ENCODE data around the gene LUC7L. TPM values are rescaled to one million over a fixed set of nuclear protein-coding genes. Genes with fewer than 3 reads are reported as not detected.
"Not testable (repeated sequence)": the region's sequence is repeated elsewhere in the genome, so short reads cannot be mapped to it uniquely, and the experiment has no call there.

LUC7L gene
- total RNA-seq, 1 donor from 2014 or later = 231 TPM

DNA sequence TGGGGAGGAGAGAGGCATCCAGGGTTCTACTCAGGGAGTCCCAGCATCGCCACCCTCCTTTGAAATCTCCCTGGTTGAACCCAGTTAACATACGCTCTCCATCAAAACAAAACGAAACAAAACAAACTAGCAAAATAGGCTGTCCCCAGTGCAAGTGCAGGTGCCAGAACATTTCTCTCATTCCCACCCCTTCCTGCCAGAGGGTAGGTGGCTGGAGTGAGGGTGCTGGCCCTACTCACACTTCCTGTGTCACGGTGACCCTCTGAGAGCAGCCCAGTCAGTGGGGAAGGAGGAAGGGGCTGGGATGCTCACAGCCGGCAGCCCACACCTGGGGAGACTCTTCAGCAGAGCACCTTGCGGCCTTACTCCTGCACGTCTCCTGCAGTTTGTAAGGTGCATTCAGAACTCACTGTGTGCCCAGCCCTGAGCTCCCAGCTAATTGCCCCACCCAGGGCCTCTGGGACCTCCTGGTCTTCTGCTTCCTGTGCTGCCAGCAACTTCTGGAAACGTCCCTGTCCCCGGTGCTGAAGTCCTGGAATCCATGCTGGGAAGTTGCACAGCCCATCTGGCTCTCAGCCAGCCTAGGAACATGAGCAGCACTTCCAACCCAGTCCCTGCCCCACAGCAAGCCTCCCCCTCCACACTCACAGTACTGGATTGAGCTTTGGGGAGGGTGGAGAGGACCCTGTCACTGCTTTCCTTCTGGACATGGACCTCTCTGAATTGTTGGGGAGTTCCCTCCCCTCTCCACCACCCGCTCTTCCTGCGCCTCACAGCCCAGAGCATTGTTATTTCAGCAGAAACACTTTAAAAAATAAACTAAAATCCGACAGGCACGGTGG lies 55.1 kb downstream of the LUC7L start:
- H3K27ac Mint-ChIP-seq; H3K9ac ChIP-seq; H3K4me1 Mint-ChIP-seq; H3K9me3 ChIP-seq (ENCODE audit: low read depth); H3K36me3 ChIP-seq; H3K4me2 ChIP-seq; H2AFZ ChIP-seq (replicated peaks); H3K9me3 Mint-ChIP-seq; H3K27ac ChIP-seq; H3K36me3 Mint-ChIP-seq; H3K4me3 ChIP-seq; H3K4me1 ChIP-seq; H3F3A ChIP-seq (ENCODE audit: low read depth); DNase-seq (ENCODE audit: low spot score); H3K79me2 ChIP-seq (ENCODE audit: low read depth): not testable (repeated sequence)
- Mint-ChIP-seq H3K27me3 (ENCODE audit: insufficient read depth, low read depth) (peaks cover 62% of the 10 kb centered on the region), H3K4me3 (peak overlapping the region; percentile 17)
- TF ChIP-seq EZH2 (IDR thresholded peaks at IDR 0.05) = peak; percentile 12
- peak; percentile 65 for TF ChIP-seq EZH2phosphoT487 (IDR thresholded peaks at IDR 0.05)
- Histone ChIP-seq H4K20me1 (ENCODE audit: low read depth) (peaks cover 60% of the 10 kb centered on the region), H3K27me3 (peaks cover 89% of the 10 kb centered on the region)

- not testable (repeated sequence) for H3K4me3 ChIP-seq; DNase-seq (ENCODE audit: low spot score); H3K9ac ChIP-seq; H3K36me3 ChIP-seq; H3K4me2 ChIP-seq; H3K9me3 ChIP-seq (ENCODE audit: low read depth); H2AFZ ChIP-seq (replicated peaks); H3K27ac Mint-ChIP-seq; H3K4me1 Mint-ChIP-seq; H3K27ac ChIP-seq; H3K36me3 Mint-ChIP-seq; H3K79me2 ChIP-seq (ENCODE audit: low read depth); H3K4me1 ChIP-seq; H3K9me3 Mint-ChIP-seq; H3F3A ChIP-seq (ENCODE audit: low read depth)
- Mint-ChIP-seq H3K4me3 (peak overlapping the region; percentile 27), H3K27me3 (ENCODE audit: insufficient read depth, low read depth) (peaks cover 63% of the 10 kb centered on the region)
- TF ChIP-seq EZH2phosphoT487 (IDR thresholded peaks at IDR 0.05) = peak; percentile 50
- Histone ChIP-seq H3K27me3 (peaks cover 89% of the 10 kb centered on the region), H4K20me1 (ENCODE audit: low read depth) (peaks cover 61% of the 10 kb centered on the region)
These were observed 55.9 kb downstream of the LUC7L start for GRCh38 chr16:173211-173854.

- DNase-seq (ENCODE audit: low spot score) = not testable (repeated sequence)
These were observed 56.8 kb downstream of the LUC7L start, which contains the start of gene HBA2 for GRCh38 chr16:172374-172941. TSS of gene HBA2 (plus strand) at chr16:172876. CDS start at chr16:172913, 37 bp downstream.

DNA sequence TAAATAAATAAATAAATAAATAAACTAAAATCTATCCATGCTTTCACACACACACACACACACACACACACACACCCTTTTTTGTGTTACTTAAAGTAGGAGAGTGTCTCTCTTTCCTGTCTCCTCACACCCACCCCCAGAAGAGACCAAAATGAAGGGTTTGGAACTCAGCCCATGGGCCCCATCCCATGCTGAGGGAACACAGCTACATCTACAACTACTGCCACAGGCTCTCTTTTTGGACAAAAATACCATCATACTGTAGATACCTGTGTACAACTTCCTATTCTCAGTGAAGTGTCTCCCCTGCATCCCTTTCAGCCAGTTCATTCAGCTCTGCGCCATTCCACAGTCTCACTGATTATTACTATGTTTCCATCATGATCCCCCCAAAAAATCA lies 58.5 kb downstream of the LUC7L start:
- Mint-ChIP-seq H3K4me1 (peaks cover 6% of the 10 kb centered on the region), H3K27ac (no peak overlapping the region), H3K36me3 (peaks cover 3% of the 10 kb centered on the region), H3K9me3 (peaks cover 7% of the 10 kb centered on the region), H3K4me3 (peak overlapping the region; percentile 64), H3K27me3 (ENCODE audit: insufficient read depth, low read depth) (peaks cover 71% of the 10 kb centered on the region)
- H3K27me3 ChIP-seq = peaks cover 92% of the 10 kb centered on the region
- H3K27ac ChIP-seq = no peak overlapping the region
- no peak overlapping the region for H2AFZ ChIP-seq (replicated peaks)
- TF ChIP-seq CTCF (IDR thresholded peaks at IDR 0.05) (no peak), EZH2phosphoT487 (IDR thresholded peaks at IDR 0.05) (no peak), EZH2 (IDR thresholded peaks at IDR 0.05) (no peak)
- no peak for DNase-seq (ENCODE audit: low spot score)
- peaks cover 5% of the 10 kb centered on the region for H3K4me1 ChIP-seq
- no peaks in the 10 kb centered on the region for H3K36me3 ChIP-seq
- no peak overlapping the region for H3K9ac ChIP-seq
- H3K4me2 ChIP-seq = no peak overlapping the region
- H4K20me1 ChIP-seq (ENCODE audit: low read depth) = peaks cover 72% of the 10 kb centered on the region
- no peaks in the 10 kb centered on the region for H3K79me2 ChIP-seq (ENCODE audit: low read depth)
- H3K4me3 ChIP-seq = no peak overlapping the region
- peaks cover 4% of the 10 kb centered on the region for H3F3A ChIP-seq (ENCODE audit: low read depth)
- H3K9me3 ChIP-seq (ENCODE audit: low read depth) = no peaks in the 10 kb centered on the region

More at GRCh38 chr16:172374-172941, 56.8 kb downstream of the LUC7L start, which contains the start of gene HBA2:
- peaks cover 64% of the 10 kb centered on the region for H3K27me3 Mint-ChIP-seq (ENCODE audit: insufficient read depth, low read depth)
- not testable (repeated sequence) for H2AFZ ChIP-seq (replicated peaks); H3K9me3 Mint-ChIP-seq; H3K4me1 ChIP-seq; H3F3A ChIP-seq (ENCODE audit: low read depth); H3K36me3 Mint-ChIP-seq; H3K36me3 ChIP-seq; H3K27ac ChIP-seq; H3K4me3 ChIP-seq; H3K9ac ChIP-seq; H3K4me1 Mint-ChIP-seq; H3K4me2 ChIP-seq; H3K27ac Mint-ChIP-seq; H3K79me2 ChIP-seq (ENCODE audit: low read depth); H3K9me3 ChIP-seq (ENCODE audit: low read depth)
- peak; percentile 63 for TF ChIP-seq EZH2 (IDR thresholded peaks at IDR 0.05)
- Histone ChIP-seq H4K20me1 (ENCODE audit: low read depth) (peaks cover 60% of the 10 kb centered on the region), H3K27me3 (peaks cover 89% of the 10 kb centered on the region)
- peak within 1 kb of the TSS; percentile 27 for H3K4me3 Mint-ChIP-seq

- H3K4me3 ChIP-seq; H3F3A ChIP-seq (ENCODE audit: low read depth); H3K9me3 Mint-ChIP-seq; H3K79me2 ChIP-seq (ENCODE audit: low read depth); H3K4me1 Mint-ChIP-seq; H3K4me3 Mint-ChIP-seq; H3K36me3 ChIP-seq; H3K9ac ChIP-seq; H3K27ac ChIP-seq; H3K9me3 ChIP-seq (ENCODE audit: low read depth); H2AFZ ChIP-seq (replicated peaks); H3K4me2 ChIP-seq; H3K36me3 Mint-ChIP-seq: not testable (repeated sequence)
- H3K27ac Mint-ChIP-seq = peak overlapping the region; percentile 37
- Histone ChIP-seq H4K20me1 (ENCODE audit: low read depth) (peaks cover 73% of the 10 kb centered on the region), H3K27me3 (peaks cover 92% of the 10 kb centered on the region), H3K4me1 (peaks cover 11% of the 10 kb centered on the region)
- DNase-seq (ENCODE audit: low spot score) = peak; percentile 52
- H3K27me3 Mint-ChIP-seq (ENCODE audit: insufficient read depth, low read depth) = peaks cover 71% of the 10 kb centered on the region
These were observed 59.2 kb downstream of the LUC7L start for GRCh38 chr16:170088-170507.
